Esophagus squamous epithelium (tissue), 5 donors: ENCODE results near the gene CAMK1D. TPM values are rescaled to one million over a fixed set of nuclear protein-coding genes. Genes with fewer than 3 reads are reported as not detected.
A peak's percentile ranks its signal among the peaks of the same experiment; 100 is the strongest.

Experiments used
- DNase-seq: peaks from one replicate; lab custom pipeline; 2025; lab: John Stamatoyannopoulos, UW
- H3K27ac ChIP-seq, 4 donors: fragments of 200-600 bp; sonication (generic); one replicate each; pipeline ENCODE4 v1.5.1; 2016 to 2019; ENCODE audit warnings: mild to moderate bottlenecking in 1 of 4
- H3K27me3 ChIP-seq, 4 donors: fragments of 200-600 bp; sonication (generic); 1 replicate in 3 of 4; 2 replicates in 1 of 4; pipeline versions ENCODE4 v1.5.1 to v1.6.0; 2017 to 2021; ENCODE audit warnings: antibody characterized with exemption in 1 of 4
- H3K36me3 ChIP-seq, 3 donors: fragments of 200-600 bp; sonication (generic); one replicate each; pipeline ENCODE4 v1.5.1; 2016 to 2019
- H3K4me1 ChIP-seq, 3 donors: fragments of 200-600 bp; sonication (generic); one replicate each; pipeline ENCODE4 v1.5.1; 2017 to 2019
- H3K4me3 ChIP-seq, 4 donors: fragments of 200-600 bp; sonication (generic); 1 replicate in 3 of 4; 2 replicates in 1 of 4; pipeline ENCODE4 v1.5.1; 2016 to 2019; ENCODE audit warnings: mild to moderate bottlenecking in 2 of 4, moderate library complexity in 1 of 4
- H3K9me3 ChIP-seq, 3 donors: fragments of 200-600 bp; sonication (generic); one replicate each; pipeline ENCODE4 v1.5.1; 2016 to 2019
- POLR2A ChIP-seq, 4 donors: fragments of 450-650 bp; IDR thresholded peaks; one replicate each; pipeline ENCODE4 v1.6.1; 2017; ENCODE audit warnings: antibody characterized with exemption in 4 of 4, mild to moderate bottlenecking in 4 of 4, moderate library complexity in 3 of 4
- WGBS, 2 donors: methylation state at CpG; one replicate each; pipeline ENCODE4 v1.1.5; 2018; 5-methylcytosine and 5-hydroxymethylcytosine counted together
- intact Hi-C: fragments of 100-400 bp; cut with DNase I; formaldehyde crosslinking; loops from one replicate; pipeline ENCODE4 v1.15.0; 2022
- total RNA-seq, 4 donors: library from RNA; depleted of rRNA; stranded (reverse); fragments of >200 nt; gene quantifications; one replicate each; pipeline ENCODE4 v1.1.0, GENCODE V29; 2016
- TF ChIP-seq, protein P1 (sequence below), 6 experiments: fragments of 450-650 bp in 4 of 6; fragments of 200-600 bp in 2 of 6; sonication (generic) in 2 of 6; IDR thresholded peaks; one replicate each; pipeline ENCODE4 v1.5.1; 2016 to 2019; ENCODE audit warnings: antibody characterized with exemption in 6 of 6, mild to moderate bottlenecking in 4 of 6, moderate library complexity in 4 of 6
- donor health status: DM: yes; HTN: yes; CAD: no.

CAMK1D gene
- total RNA-seq, 4 donors from 2014 or later, result 3.8 to 11.8 (median 9.9) TPM

DNA sequence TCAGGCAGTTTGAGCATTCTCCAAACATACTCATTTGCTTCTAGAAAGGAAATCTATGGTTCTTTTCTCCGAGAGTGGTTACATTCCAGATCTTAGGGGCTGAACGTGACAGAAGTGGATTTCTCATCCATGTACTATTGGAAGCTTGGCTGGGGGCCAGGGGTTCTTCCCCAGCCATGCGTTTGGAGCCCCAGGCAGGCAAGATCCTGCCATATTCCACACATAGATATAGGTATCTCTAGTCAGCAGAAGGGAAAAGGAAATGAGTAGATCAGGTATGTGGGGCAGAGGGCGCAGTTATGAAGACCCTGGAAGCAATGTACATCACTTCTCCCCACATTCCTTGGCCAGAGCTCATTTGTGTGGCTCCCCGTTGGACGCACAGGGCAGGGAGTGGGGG, 352.3 kb downstream of the CAMK1D start:
- 47 to 65% methylated on average over 6 of the region's 6 CpGs for WGBS, 2 donors
- Histone ChIP-seq H3K4me1 (peaks cover 24 to 74% (median 47%) of the 10 kb centered on the region in 3 donors), H3K9me3 (no peaks in the 10 kb centered on the region), H3K27ac (peak overlapping the region; percentile 37 to 82 (median 69)), H3K27me3 (no peaks in the 10 kb centered on the region), H3K4me3 (no peak overlapping the region), H3K36me3 (no peaks in the 10 kb centered on the region)
- TF ChIP-seq POLR2A (IDR thresholded peaks at IDR 0.05), result no peak
- TF ChIP-seq, protein P1, sequence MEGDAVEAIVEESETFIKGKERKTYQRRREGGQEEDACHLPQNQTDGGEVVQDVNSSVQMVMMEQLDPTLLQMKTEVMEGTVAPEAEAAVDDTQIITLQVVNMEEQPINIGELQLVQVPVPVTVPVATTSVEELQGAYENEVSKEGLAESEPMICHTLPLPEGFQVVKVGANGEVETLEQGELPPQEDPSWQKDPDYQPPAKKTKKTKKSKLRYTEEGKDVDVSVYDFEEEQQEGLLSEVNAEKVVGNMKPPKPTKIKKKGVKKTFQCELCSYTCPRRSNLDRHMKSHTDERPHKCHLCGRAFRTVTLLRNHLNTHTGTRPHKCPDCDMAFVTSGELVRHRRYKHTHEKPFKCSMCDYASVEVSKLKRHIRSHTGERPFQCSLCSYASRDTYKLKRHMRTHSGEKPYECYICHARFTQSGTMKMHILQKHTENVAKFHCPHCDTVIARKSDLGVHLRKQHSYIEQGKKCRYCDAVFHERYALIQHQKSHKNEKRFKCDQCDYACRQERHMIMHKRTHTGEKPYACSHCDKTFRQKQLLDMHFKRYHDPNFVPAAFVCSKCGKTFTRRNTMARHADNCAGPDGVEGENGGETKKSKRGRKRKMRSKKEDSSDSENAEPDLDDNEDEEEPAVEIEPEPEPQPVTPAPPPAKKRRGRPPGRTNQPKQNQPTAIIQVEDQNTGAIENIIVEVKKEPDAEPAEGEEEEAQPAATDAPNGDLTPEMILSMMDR (IDR thresholded peaks at IDR 0.05), result no peak
- intact Hi-C loops, result no loop called here
- no peak for DNase-seq

DNA sequence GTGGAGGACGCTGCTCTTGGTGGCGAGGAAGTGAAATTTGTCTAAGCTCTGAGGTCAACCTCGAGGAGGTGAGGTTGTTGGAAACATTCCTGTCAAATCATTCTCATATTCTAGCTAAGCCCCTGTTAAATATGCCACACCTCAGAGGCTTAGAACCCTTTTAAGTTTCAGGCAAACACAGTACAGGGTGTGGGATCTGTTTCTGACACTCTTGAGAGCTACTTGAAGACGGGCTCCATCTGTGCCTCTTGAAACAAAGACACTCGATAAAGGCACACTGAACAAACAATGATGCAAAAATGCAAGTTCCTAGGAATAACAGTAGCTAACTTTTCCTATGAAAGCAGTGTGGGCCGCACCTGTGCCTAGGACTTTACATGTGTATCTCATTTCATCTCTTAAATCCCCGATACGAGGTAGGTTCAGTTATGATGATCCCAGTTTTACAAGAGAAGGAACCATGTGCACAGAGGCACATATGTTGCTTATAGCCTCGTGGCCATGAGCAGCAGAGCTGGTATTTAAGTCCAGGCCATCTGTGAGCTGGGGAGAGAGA, 352.9 kb downstream of the CAMK1D start:
- H3K36me3 ChIP-seq, result no peaks in the 10 kb centered on the region
- no peak for TF ChIP-seq POLR2A (IDR thresholded peaks at IDR 0.05)
- TF ChIP-seq, protein P1 (IDR thresholded peaks at IDR 0.05), result no peak
- H3K27ac ChIP-seq, result peak overlapping the region; percentile 56 to 82 (median 73)
- H3K27me3 ChIP-seq, result no peaks in the 10 kb centered on the region
- no peak overlapping the region for H3K4me3 ChIP-seq
- WGBS, 2 donors, result 80 to 84% methylated on average over 9 of the region's 9 CpGs
- DNase-seq, result no peak
- no peaks in the 10 kb centered on the region for H3K9me3 ChIP-seq
- intact Hi-C loops, result no loop called here
- H3K4me1 ChIP-seq, result peaks cover 28 to 80% (median 53%) of the 10 kb centered on the region in 3 donors

DNA sequence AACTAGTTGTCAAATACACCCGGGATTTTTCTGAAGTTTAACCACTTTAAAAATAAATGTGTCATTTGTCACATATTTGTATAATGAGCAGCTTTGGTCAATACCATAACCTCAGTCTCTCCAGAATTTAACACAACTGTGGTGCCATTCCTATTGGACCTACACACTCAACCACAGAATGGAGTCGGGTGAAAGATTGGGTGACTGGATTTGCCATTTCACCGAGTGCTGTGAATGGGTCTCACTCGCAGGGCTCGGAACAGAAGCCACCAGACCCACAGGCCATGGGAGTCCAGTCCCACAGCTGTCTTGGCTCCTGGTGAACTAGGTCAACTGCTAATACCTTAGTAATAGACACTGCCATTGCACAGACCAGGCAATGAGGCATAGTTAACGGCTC, 353.8 kb downstream of the CAMK1D start:
- TF ChIP-seq, protein P1 (IDR thresholded peaks at IDR 0.05), result no peak
- TF ChIP-seq POLR2A (IDR thresholded peaks at IDR 0.05), result no peak
- WGBS, 2 donors, result 91 to 93% methylated on average over 3 to 6 of the region's 6 CpGs
- intact Hi-C loops, result no loop called here
- no peak overlapping the region for H3K4me3 ChIP-seq
- H3K4me1 ChIP-seq, result peaks cover 34 to 88% (median 61%) of the 10 kb centered on the region in 3 donors
- H3K36me3 ChIP-seq, result no peaks in the 10 kb centered on the region
- DNase-seq, result no peak
- H3K27me3 ChIP-seq, result no peaks in the 10 kb centered on the region
- H3K27ac ChIP-seq, result peak overlapping the region; percentile 56 to 82 (median 73)
- H3K9me3 ChIP-seq, result no peaks in the 10 kb centered on the region

DNA sequence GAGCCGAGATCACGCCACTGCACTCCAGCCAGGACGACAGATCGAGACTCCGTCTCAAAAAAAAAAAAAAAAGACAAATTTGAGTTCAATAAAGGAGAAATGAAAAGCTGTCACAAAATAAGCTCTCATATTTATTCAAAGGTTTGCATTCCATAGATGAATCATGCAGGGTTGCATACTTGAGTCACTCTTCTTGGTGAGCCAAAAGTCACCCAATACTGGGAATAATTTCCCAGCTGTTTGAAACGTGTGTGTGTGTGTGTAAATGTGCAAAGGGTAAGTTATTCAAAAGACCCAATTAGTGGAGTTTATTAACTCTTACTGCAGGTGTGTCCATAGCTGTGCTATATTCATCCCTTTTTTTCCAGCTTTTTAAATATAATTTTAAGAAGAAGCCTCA, 354.5 kb downstream of the CAMK1D start:
- intact Hi-C loops, result no loop called here
- DNase-seq, result no peak
- H3K36me3 ChIP-seq, result no peaks in the 10 kb centered on the region
- H3K9me3 ChIP-seq, result no peaks in the 10 kb centered on the region
- TF ChIP-seq POLR2A (IDR thresholded peaks at IDR 0.05), result no peak
- TF ChIP-seq, protein P1 (IDR thresholded peaks at IDR 0.05), result no peak
- peak overlapping the region; percentile 56 to 82 (median 73) for H3K27ac ChIP-seq
- peaks cover 35 to 95% (median 61%) of the 10 kb centered on the region in 3 donors for H3K4me1 ChIP-seq
- H3K4me3 ChIP-seq, result no peak overlapping the region
- 21 to 34% methylated on average over 6 of the region's 6 CpGs for WGBS, 2 donors
- no peaks in the 10 kb centered on the region for H3K27me3 ChIP-seq

DNA sequence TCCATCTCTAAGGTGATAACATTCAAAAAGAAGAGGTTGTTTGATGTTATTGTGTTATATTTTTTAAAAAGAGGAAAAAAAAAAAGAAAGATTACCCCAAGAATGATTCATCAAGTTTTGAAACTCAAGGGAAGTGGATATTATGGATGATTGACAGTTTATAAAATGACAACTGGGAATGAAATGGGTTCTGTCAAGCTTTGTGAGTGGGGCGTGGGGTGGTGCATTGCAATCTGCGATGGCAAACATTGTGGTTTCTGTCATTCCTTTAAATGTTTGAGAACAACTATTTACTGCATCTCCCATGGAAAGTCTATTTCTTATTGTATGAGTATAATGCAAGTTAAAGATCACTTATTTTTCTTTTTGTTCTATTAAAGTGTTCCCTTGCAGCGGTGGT, 355.1 kb downstream of the CAMK1D start:
- Histone ChIP-seq H3K4me3 (no peak overlapping the region), H3K36me3 (no peaks in the 10 kb centered on the region), H3K27ac (peak overlapping the region in 3 of 4 donors; percentile 64 to 82 (median 82)), H3K9me3 (no peaks in the 10 kb centered on the region), H3K4me1 (peaks cover 40 to 95% (median 62%) of the 10 kb centered on the region in 3 donors), H3K27me3 (no peaks in the 10 kb centered on the region)
- DNase-seq, result no peak
- intact Hi-C loops, result no loop called here
- TF ChIP-seq, protein P1 (IDR thresholded peaks at IDR 0.05), result no peak
- TF ChIP-seq POLR2A (IDR thresholded peaks at IDR 0.05), result no peak
- WGBS, 2 donors, result 68 to 86% methylated on average over 3 of the region's 3 CpGs
